NCI-H2196 (cell line): ENCODE measurements around the gene TFF2.

ENCODE experiments used
- DNase-seq: peaks from one replicate; lab custom pipeline; 2025; ENCODE audit not compliant: unreplicated experiment; lab: John Stamatoyannopoulos, UW

TFF2 gene

GRCh38 chr21:42347601-42348327 is 3.0 kb downstream of the TFF2 start:
- no peak for DNase-seq

- DNase-seq: no peak
These were observed 3.8 kb downstream of the TFF2 start for GRCh38 chr21:42346866-42347600.

GRCh38 chr21:42346441-42346840 is 4.4 kb downstream of the TFF2 start:
- no peak for DNase-seq

GRCh38 chr21:42344631-42345030 is 6.2 kb downstream of the TFF2 start:
- no peak for DNase-seq

- no peak for DNase-seq
These were observed 6.8 kb downstream of the TFF2 start for GRCh38 chr21:42343963-42344510.

- DNase-seq: no peak
These were observed 7.2 kb downstream of the TFF2 start for GRCh38 chr21:42343556-42343955.

GRCh38 chr21:42343101-42343500 is 7.7 kb downstream of the TFF2 start:
- no peak for DNase-seq

GRCh38 chr21:42341776-42342542 is 8.8 kb downstream of the TFF2 start:
- DNase-seq: no peak

- DNase-seq: no peak
These were observed 10.4 kb downstream of the TFF2 start for GRCh38 chr21:42340187-42341050.

- DNase-seq: no peak
These were observed 11.8 kb downstream of the TFF2 start for GRCh38 chr21:42338729-42339715.

- DNase-seq: peak; percentile 92
These were observed 12.7 kb downstream of the TFF2 start for GRCh38 chr21:42337830-42338728.

GRCh38 chr21:42337276-42337675 is 13.5 kb downstream of the TFF2 start:
- DNase-seq: no peak

GRCh38 chr21:42336054-42336453 is 14.7 kb downstream of the TFF2 start:
- DNase-seq: no peak

- no peak for DNase-seq
These were observed 18.1 kb downstream of the TFF2 start for GRCh38 chr21:42332557-42333317.

GRCh38 chr21:42331660-42332059 is 19.1 kb downstream of the TFF2 start:
- no peak for DNase-seq

GRCh38 chr21:42330380-42331371 is 20.1 kb downstream of the TFF2 start:
- DNase-seq: no peak
